Myocyte (in vitro differentiated cells): Measurements from ENCODE around the gene DYNC2H1. TPM values are rescaled to one million over a fixed set of nuclear protein-coding genes. Genes with fewer than 3 reads are reported as not detected.

Experiments
- total RNA-seq: library from RNA; depleted of rRNA; stranded (reverse); fragments of >200 nt; gene quantifications from 2 replicates; pipeline ENCODE4 v1.2.3, GENCODE V29; 2014

DYNC2H1 gene
- total RNA-seq, 1 donor from 2014 or later: 18.6 TPM

Other genes starting within 250 kb of the DYNC2H1 start
- gene MMP12, start 234.4 kb upstream of the DYNC2H1 start, total RNA-seq: not detected in 2 replicates
- gene MMP13, start 153.7 kb upstream of the DYNC2H1 start, total RNA-seq: not detected in 2 replicates
- 65.3 and 81.5 TPM in 2 replicates for gene DCUN1D5, start 17.3 kb upstream of the DYNC2H1 start, total RNA-seq